Dedifferentiated amniotic fluid mesenchymal stem cell (primary cell): ENCODE results near the gene HDAC2.
"Not testable (repeated sequence)": the region's sequence is repeated elsewhere in the genome, so short reads cannot be mapped to it uniquely, and the experiment has no call there.

Experiments
- DNase-seq: peaks from one replicate; pipeline ENCODE4 v3.0.0-alpha.2; 2016; ENCODE audit errors: extremely low spot score

Gene HDAC2

DNA sequence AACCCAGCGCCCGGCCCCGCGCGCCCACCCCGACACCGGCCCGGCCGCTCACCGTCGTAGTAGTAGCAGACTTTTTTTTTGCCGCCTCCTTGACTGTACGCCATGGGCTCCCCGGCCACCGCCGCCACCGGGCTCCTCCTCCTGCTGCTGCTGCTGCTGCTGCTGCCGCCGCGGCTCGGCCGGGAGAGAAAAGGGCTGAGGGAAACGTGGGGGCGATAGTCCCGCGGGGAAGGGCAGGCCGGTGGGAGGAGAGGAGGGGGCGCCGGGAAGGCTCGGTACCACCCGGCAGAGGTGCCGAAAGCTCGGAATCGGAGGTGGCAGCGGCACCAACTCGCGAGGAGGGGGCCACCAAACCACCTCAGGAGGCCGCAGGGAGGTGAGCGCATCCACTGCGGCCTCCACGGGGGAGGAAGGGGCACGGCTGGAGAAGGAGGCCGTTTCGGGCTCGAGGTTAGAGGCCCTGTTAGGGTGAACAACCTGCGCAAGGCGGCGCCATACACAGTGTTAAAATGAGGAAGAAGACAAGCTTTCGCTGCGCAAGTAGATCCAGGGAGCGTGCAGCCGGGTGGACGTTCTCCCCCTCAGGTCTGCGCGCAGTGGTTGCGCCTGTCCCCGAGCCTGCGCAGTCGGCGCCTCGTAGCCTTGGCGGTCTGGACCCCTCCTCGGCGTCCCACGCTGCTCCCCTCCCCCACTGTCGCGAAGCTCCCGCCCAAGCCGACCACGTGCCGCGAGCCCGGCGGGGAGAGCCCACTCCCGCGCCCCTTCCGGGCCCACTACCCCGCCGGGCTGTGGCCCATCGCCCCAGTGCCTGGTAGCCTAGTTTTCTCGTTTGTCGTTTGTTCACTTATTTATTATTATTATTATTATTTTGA lies at the start of gene HDAC2:
Gene HDAC2, minus strand, starts transcription at position 344 of the 872 bp plus-strand sequence. Its CDS starts 240 bp downstream, at position 104.
- DNase-seq: peak; percentile 64

DNA sequence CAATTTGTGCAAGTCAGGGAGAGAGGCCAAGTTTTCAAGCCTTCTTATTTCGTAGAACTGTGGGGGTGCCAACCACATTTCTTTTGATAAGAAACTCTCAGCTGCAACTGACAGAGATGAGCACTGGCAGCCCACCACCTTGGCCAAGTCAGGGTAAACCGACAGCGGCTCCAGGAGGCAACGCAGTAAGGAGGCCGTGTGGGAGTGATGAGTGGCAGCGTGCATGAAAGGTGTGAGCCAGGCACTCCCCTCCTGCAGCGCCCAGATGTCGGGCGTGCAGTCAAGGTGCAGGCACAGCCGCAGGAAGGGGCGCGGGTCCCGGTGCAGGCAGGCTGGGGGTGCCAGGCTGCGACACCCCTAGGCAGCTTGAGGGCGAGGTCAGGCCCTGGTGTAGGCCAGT lies 49.2 kb upstream of the HDAC2 start:
- no peak for DNase-seq

DNA sequence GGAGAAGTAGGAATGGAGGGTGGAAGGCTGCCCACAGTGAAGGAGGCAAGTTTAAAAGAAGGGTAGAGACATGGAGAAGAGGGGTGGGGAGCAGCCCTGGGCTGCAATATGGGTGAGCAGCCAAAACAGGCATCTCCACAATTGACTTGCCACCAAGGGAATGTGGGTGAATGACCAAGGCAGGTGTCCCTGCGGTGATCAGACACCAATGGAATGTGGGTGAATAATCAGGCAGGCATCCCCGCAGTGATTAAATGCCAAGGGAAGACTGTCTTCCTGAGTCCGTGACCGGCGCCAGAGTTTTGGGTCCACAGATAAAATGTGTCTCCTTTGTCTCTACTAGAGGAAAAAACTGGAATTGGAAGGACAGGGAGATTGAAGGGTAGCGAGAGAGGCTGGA lies 46.2 kb upstream of the HDAC2 start:
- not testable (repeated sequence) for DNase-seq

DNA sequence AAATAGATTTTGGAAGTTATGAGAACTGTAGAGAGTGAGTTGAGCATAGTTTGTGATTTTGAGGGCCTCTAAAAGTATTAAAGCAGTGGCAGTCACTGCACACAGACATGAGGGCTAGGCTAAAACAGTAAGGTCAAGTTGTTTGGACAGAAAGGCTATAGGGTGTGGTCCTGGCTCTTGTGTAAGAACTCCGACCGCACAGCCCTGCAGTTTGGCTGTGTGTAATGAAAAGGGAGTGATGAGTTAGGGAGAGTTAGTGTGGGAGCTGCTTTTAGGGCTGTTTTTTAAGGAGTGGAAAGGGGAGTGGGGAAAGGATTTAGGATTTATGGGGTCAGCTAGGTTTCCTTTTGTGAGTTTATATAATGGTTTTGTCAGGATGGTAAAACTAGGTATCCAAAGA lies 43.2 kb upstream of the HDAC2 start:
- DNase-seq: not testable (repeated sequence)

DNA sequence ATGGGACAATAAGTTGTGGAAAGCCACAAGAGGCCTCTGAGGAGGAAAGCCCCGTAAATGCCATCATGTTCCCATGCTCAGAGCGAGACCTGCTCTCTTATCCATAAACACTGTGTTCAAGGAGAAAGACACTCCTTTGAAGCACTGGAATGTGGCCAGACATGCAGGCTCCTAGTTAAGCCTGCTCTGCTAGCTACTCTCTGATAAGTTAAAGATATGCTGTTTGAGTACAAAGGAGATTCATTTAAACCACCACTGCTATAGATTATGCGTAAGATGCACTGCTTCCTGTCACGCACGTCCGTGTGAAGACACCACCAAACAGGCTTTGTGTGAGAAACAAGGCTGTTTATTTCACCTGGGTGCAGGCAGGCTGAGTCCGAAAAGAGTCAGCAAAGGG lies 40.5 kb upstream of the HDAC2 start:
- DNase-seq: not testable (repeated sequence)

DNA sequence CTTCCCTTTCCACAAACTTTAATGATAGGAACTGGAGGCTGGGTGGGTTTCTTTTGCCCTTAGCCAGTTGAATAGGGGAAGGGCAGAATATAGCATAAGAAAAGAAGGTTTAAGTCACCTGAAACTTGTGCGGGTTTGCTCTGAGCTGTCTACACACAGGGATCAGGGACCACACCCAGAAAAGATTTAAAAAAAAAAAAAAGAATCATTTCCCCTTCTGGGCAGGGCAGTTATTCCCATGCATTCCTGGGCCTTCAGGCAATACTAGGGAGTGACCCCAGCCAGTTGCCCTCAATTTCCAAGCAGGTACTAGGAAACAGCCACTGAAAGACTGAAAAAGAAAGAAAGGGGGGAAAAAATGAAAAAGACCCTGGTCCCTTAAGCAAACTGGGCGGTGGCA lies 39.6 kb upstream of the HDAC2 start:
- DNase-seq: no peak

DNA sequence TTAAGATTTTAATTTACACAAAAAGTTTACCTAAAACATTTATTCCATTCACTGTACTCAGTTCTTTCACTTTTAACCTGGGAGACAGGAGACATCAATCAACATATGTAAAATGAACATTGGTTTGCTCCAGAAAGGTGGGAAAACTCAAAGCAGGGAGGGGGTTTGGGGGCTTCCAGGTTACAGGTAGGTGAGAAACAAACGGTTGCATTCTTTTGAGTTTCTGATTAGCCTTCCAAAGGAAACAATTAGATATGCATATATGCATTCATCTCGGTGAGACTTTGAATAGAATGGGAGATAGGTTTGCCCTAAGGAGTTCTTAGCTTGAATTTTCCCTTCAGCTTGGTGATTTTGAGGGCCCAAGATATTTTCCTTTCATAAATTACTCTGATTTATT lies 38.2 kb upstream of the HDAC2 start:
- no peak for DNase-seq

DNA sequence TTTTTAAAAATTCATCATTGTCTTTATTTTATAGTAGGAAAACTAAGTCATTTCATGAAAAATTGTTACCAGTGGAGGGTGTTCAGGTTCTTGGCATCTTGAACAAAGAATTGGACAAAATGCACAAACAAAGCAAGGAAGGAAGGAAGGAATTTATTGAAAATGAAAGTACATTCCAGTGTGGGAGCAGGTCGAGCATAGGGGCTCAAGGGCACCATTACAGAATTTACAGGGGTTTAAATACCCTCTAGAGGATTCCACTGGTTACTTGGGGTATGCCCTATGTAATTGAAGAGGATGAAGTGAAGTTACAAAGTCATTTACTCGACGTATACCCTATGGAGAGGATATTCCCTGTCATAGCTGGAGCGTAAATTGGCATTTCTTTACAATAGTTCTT lies 37.4 kb upstream of the HDAC2 start:
- no peak for DNase-seq

DNA sequence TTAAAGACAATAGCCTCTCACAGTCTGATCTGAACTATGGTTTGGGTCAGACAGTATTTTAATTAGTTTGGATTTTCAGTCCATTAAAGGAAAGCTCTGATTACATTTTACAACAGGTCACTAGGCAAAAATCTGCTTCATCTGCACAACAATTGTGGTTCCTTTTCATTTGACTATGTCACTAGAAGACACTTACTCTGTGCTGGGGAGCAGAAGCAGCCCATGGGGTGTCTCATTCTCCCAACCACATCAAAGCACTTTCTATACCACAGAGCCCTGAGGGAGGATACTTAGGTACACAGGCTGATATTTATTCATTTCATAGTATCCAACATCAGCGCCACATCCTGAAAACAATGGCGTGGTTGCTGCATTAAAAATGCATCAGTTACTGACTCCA lies 36.6 kb upstream of the HDAC2 start:
- no peak for DNase-seq

DNA sequence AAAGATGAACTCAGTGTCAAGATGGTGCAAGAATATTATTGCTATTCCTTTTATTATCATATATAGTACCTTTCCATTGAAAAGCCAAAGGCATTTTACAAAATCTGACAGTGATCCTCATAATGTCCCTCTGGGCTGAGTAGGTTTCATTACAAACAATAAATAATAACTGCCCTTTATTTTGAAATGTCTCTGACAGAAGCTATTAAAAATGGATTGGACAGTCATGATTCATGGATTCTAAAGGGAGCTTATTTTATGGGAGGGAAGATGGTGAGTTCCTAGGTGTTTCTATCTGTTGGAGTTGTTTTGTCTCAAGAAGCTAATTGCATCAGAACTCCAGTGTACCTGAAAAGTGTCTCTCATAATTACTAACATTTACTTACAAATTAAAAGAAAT lies 30.4 kb upstream of the HDAC2 start:
- DNase-seq: no peak

DNA sequence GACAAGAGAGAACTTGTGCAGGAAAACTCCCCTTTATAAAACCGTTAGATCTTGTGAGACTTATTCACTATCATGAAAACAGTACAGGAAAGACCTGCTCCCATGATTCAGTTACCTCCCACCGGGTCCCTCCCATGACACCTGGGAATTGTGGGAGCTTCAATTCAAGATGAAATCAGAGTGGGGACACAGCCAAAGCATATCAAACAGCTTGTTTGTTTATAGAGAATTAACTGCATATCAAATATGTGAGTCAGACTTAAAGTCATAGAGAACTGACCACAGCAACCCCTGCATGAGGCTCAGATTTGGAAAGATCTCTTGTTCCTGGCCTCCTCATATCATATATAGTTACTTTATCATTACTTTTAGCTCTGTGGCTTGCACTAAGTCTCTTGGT lies 29.1 kb upstream of the HDAC2 start:
- DNase-seq: peak; percentile 63

DNA sequence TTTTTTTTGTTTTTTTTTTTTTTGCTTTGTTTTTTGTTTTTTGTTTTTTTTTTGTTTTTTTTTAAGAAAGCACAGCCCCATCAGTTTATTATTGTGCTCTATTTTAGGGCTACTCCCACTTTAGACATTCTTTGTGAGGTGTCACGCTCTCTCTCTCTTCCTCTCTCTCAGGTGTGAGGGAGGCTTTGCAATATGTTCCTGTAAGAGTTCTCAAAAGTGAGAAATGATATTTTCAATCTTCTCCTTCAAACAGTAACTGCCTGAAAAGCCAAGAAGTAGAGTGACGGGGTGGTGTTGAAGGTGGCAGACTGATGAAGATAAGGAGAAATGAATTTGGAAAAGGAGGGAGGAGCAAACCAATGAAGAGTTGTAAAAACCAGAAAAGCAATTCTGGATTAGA lies 28.3 kb upstream of the HDAC2 start:
- no peak for DNase-seq

DNA sequence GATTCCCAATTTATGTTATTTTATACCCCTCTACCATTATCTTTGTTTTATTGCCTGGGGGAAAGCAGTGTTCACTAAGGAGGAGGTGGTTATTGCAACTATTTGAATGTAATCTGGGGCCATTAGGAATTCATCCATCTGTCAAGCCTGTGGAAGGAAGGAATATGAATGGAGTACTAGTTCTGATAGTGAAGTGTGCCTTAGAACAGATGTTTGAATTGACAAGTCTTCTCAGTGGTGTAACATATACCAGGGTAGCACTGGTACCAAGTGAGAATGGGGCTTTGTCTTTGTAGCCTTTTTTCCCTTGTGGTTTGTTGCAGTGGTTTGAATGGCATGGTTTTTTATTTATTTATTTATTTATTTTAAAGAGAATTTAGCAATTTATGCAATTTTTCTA lies 27.9 kb upstream of the HDAC2 start:
- no peak for DNase-seq

DNA sequence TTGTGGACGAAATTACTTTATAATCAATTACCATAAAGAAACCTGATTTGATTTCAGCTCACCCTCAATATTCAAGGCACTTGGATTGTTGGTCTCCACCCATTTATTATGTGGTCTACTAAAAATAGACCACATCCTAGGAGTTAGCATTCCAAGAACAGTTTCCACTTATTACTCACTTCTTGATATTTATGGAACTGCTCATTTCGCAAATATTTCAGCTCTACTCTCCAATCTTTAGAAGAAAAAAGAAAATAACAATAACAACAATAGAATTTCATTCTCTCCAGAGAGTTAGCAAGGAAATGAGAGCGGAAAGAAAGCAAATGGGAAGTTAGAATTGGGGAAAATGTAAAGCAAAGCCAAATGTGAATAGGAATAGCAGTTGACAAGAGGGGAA lies 26.2 kb upstream of the HDAC2 start:
- peak; percentile 93 for DNase-seq

DNA sequence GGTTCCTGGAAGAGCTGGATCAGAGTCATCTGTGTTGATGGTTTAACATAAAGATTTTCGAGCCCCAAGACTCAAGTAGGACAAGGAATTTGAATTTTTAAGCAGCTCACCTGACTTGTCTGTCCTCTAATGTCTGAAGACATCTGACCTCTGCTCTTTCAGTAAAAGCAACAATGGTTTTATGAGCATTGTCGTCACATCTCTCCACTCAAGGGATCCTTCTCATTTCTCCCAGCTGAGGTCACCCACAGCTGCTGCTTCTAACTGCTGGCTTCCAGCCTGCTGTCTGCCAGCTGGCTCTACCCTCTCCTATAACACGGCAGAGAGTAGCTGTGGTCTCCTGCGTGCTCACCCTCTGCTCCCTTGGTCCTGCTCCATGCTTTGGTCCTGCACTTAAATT lies 24.7 kb upstream of the HDAC2 start:
- DNase-seq: peak; percentile 91

DNA sequence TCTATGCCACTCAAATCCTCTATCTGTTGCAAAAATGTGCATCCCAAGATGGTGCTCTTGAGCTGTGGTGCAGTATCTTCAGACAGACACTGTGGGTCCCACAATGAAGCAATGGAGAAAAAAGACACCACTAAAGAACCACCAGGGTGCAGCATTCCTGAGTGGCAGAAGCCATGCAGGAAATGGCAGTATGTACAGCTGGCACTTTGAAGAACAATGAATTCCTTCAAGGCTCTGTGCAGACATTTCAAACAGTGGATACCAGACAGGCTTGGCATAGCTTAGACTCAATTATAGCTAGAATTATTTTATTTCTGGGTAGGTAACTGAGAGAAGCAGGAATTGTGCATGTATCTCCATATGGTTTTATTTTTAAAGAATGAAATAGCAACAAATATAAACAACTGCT lies 24.0 kb upstream of the HDAC2 start:
- peak; percentile 88 for DNase-seq

DNA sequence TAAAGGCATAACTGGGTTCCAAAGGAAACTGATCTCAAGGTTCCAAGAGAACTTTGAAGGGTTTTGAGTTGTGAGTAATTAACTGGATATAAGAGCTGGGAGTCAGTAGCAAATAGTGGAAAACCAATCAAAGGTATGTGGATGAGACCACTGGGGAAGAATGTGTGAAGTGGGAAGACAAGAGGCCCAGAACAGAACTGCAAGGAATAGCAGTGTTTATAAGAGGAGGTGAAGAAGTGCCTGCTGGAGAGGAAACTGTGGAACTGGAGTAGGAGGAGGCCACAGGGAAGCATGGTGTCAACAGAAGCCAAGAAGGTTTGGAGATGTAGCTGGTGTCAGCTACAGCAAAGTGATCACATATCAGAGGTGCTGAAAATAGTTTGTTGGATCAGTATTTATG lies 18.7 kb upstream of the HDAC2 start:
- no peak for DNase-seq

DNA sequence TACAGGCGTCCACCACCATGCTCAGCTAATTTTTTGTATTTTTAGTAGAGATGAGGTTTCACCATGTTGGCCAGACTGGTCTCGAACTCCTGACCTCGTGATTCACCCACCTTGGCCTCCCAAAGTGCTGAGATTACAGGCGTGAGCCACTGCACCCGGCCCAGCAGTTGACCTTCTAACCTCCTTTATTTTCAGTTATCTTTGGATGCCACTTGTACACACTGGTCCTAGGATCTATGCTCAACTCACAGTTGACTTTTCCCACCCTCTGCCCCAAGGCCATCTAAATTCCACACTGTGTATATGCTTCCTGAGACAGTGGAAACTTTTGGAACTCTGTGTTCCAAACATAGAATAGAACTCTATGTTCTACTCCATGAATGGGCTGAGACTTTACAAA lies 11.7 kb upstream of the HDAC2 start:
- DNase-seq: not testable (repeated sequence)

DNA sequence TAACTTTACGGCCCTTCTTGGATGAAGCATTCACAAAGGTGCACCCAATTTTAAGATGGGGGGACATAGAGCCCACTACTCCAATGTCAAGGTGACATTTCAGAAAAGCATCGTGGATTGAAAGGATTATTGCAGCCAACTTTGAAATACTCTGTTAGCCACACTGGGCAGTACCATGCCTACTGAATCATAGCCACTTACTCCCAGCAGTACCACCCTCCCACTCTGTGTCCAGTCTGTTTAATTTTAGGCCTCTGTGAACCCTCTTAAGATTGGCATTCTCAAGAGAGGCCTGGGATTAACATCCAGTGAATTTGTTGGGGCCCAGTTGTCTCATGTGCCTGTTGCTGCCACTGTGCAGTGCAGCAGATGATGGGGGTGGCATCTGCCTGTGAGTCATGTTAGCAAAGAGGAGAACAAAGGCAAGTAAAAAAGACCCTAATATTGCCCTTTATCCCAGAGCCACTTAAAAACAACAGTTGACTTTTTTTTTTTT lies 11.2 kb upstream of the HDAC2 start:
- no peak for DNase-seq

DNA sequence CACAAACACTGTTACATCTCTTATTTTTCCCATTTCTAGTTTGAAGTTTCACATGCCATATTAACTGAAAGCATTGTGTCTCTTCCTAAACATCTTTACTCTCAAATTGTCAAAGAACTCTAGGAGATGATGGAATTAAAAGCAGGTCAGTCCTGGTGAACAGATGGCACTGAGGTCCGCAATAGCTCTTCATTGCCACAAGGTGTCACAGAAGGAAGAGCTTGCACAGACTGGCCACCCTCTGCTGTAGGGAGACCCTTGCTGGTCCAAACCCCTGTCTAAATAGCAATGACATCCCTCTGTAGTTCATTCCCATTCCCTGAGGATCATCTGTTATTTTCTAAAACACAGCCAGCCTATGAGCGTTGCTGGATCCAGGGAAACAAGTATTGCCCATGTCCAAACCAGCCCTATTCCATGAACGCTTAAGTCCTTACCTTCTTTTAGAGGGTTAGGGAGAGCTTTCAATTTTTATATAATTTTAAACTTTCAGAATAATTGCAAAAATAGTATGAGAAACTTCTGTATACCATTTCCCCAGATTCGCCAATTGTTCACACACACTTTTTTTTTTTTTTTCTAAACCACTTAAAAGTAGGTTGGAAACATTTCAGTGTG lies 10.1 kb upstream of the HDAC2 start:
- DNase-seq: no peak

DNA sequence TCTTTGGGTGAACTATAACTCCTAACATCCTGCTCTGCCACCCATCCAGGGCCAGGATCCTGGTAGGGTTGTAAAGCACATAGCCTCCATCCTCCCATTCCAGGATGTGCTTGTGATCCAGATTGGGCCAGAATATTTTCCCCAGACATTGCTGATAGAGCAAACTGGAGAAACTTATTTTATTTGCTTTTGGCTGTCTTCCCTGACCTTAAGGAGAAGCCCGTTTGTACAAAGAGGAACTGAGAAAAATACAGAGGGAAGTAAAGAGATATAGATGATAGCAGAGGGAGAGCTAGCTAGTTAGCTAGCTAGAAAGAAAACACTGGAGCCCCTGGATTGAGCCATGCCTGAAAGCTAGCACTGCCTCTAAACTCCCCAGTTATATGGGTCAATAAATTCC lies 9.0 kb upstream of the HDAC2 start:
- DNase-seq: no peak

DNA sequence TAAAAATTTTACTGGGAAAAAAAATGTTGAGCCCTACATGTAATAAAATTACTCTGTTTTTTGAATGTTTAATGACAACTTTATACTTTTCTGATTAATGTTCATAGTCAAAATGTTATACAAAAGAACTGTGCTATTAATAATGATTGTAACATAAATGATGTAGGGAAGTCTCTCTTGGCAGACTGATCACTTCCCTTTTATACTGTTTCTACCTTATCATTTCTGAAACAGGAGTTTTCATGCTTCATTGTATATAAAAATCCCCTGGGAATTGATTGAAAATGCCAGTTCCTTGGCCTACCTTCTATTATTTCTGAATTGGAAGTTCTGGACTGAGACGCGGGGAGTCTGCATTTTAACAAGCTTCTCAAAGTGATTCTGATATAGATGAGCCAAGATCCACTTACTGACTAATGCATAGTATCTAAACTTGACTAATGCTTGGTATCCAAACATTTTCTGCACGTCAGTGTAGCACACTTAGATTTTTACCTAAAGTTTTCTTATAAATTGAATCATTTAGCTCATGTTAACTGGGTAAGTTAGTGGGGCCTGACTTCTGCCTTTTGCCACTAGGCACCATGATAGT lies 7.2 kb upstream of the HDAC2 start:
- DNase-seq: no peak

DNA sequence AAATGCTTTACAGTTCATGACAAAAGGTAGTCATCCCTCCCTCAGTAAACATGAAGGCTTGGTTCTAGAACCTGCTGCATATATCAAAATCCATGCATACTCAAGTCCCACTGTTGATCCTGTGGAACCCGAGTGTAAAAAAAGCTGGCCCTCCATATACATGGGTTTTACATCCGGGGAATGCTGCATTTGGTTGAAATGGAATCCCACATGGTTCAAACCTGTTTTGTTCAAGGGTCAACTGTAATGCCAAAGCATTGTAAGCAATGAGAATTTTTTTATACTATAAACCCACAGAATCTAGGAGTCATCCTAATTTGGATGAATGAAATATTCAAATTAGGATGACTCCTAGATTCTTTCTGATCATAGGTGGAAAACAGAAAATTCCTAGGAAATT lies 5.9 kb upstream of the HDAC2 start:
- DNase-seq: no peak
